Esophagus squamous epithelium (tissue), 5 donors: ENCODE data around the gene OGA. TPM values are rescaled to one million over a fixed set of nuclear protein-coding genes. Genes with fewer than 3 reads are reported as not detected.

Source experiments
- DNase-seq: peaks from one replicate; lab custom pipeline; 2025; lab: John Stamatoyannopoulos, UW
- H3K27ac ChIP-seq, 4 donors: fragments of 200-600 bp; sonication (generic); one replicate each; pipeline ENCODE4 v1.5.1; 2016 to 2019; ENCODE audit warnings: mild to moderate bottlenecking in 1 of 4
- H3K27me3 ChIP-seq, 4 donors: fragments of 200-600 bp; sonication (generic); 1 replicate in 3 of 4; 2 replicates in 1 of 4; pipeline versions ENCODE4 v1.5.1 to v1.6.0; 2017 to 2021; ENCODE audit warnings: antibody characterized with exemption in 1 of 4
- H3K36me3 ChIP-seq, 3 donors: fragments of 200-600 bp; sonication (generic); one replicate each; pipeline ENCODE4 v1.5.1; 2016 to 2019
- H3K4me1 ChIP-seq, 3 donors: fragments of 200-600 bp; sonication (generic); one replicate each; pipeline ENCODE4 v1.5.1; 2017 to 2019
- H3K4me3 ChIP-seq, 4 donors: fragments of 200-600 bp; sonication (generic); 1 replicate in 3 of 4; 2 replicates in 1 of 4; pipeline ENCODE4 v1.5.1; 2016 to 2019; ENCODE audit warnings: mild to moderate bottlenecking in 2 of 4, moderate library complexity in 1 of 4
- H3K9me3 ChIP-seq, 3 donors: fragments of 200-600 bp; sonication (generic); one replicate each; pipeline ENCODE4 v1.5.1; 2016 to 2019
- POLR2A ChIP-seq, 4 donors: fragments of 450-650 bp; IDR thresholded peaks; one replicate each; pipeline ENCODE4 v1.6.1; 2017; ENCODE audit warnings: antibody characterized with exemption in 4 of 4, mild to moderate bottlenecking in 4 of 4, moderate library complexity in 3 of 4
- WGBS, 2 donors: methylation state at CpG; one replicate each; pipeline ENCODE4 v1.1.5; 2018; 5-methylcytosine and 5-hydroxymethylcytosine counted together
- intact Hi-C: fragments of 100-400 bp; cut with DNase I; formaldehyde crosslinking; loops from one replicate; pipeline ENCODE4 v1.15.0; 2022
- total RNA-seq, 4 donors: library from RNA; depleted of rRNA; stranded (reverse); fragments of >200 nt; gene quantifications; one replicate each; pipeline ENCODE4 v1.1.0, GENCODE V29; 2016
- TF ChIP-seq, protein P1 (sequence below), 6 experiments: fragments of 450-650 bp in 4 of 6; fragments of 200-600 bp in 2 of 6; sonication (generic) in 2 of 6; IDR thresholded peaks; one replicate each; pipeline ENCODE4 v1.5.1; 2016 to 2019; ENCODE audit warnings: antibody characterized with exemption in 6 of 6, mild to moderate bottlenecking in 4 of 6, moderate library complexity in 4 of 6
- donor health status: DM: yes; HTN: yes; CAD: no.

OGA gene
- total RNA-seq, 4 donors from 2014 or later, result 44.2 to 121 (median 60.7) TPM

DNA sequence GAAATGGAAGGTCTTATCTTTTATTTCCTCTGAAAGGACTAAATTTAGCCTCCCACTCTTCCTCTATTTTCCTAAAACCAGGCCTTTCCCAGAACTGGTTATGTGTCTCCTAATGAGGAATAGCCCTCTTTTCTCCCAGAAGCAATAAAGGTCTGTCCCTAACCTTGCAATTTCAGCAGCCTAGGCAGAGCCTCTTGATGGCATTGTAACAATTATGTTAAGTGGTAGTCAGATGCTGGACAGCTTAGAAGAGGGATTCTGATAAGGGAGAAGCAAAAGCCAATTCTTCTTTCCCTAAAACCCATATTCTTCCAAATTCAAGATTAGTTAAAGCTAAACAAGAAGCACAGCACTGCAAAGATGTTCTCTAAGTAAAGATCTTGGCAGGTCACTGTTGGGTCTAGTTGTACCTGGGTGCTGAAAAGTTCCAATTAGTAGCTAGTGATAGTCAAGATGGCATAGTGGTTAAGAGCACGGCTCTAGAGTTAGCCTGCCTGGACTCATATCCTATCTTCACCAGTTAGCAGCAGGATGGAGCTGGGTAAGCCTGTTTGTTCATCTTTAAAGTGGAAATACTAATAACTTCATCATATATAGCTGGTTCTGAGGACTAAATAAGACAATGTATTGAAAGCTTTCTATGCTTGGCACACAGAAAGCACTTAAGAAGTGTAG is 39.7 kb upstream of the OGA start:
- Histone ChIP-seq H3K27ac (no peak overlapping the region), H3K27me3 (no peaks in the 10 kb centered on the region), H3K36me3 (peaks cover 0 to 16% (median 0%) of the 10 kb centered on the region in 3 donors), H3K9me3 (peaks cover 0 to 12% (median 0%) of the 10 kb centered on the region in 3 donors), H3K4me3 (no peak overlapping the region), H3K4me1 (no peaks in the 10 kb centered on the region)
- intact Hi-C loops, result no loop called here
- no peak for TF ChIP-seq POLR2A (IDR thresholded peaks at IDR 0.05)
- TF ChIP-seq, protein P1, sequence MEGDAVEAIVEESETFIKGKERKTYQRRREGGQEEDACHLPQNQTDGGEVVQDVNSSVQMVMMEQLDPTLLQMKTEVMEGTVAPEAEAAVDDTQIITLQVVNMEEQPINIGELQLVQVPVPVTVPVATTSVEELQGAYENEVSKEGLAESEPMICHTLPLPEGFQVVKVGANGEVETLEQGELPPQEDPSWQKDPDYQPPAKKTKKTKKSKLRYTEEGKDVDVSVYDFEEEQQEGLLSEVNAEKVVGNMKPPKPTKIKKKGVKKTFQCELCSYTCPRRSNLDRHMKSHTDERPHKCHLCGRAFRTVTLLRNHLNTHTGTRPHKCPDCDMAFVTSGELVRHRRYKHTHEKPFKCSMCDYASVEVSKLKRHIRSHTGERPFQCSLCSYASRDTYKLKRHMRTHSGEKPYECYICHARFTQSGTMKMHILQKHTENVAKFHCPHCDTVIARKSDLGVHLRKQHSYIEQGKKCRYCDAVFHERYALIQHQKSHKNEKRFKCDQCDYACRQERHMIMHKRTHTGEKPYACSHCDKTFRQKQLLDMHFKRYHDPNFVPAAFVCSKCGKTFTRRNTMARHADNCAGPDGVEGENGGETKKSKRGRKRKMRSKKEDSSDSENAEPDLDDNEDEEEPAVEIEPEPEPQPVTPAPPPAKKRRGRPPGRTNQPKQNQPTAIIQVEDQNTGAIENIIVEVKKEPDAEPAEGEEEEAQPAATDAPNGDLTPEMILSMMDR (IDR thresholded peaks at IDR 0.05), result no peak
- no peak for DNase-seq
- 0% methylated on average over 1 of the region's 1 CpG for WGBS, 2 donors

DNA sequence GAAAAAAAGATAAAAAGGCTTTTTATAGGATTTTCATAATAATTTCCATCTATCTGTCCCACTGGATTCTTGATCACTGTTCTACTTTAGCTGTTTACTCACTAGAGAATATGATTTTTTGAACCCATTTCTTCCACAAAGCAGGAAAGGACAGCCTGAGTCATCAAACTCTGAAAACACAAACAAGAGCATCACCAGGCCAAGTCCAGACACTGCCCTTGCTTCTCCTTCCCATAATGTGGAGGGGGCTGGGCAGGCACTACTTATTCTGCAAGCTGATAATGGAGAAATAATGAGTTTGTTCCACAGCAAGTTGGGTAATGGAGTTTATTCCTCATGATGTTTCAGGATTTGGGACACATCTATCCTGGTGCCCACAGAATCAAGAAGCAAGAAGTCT is 38.4 kb upstream of the OGA start:
- DNase-seq, result no peak
- Histone ChIP-seq H3K9me3 (peaks cover 0 to 12% (median 0%) of the 10 kb centered on the region in 3 donors), H3K4me1 (no peaks in the 10 kb centered on the region), H3K36me3 (peaks cover 0 to 7% (median 0%) of the 10 kb centered on the region in 3 donors), H3K27me3 (no peaks in the 10 kb centered on the region), H3K4me3 (no peak overlapping the region), H3K27ac (no peak overlapping the region)
- intact Hi-C loops, result no loop called here
- TF ChIP-seq POLR2A (IDR thresholded peaks at IDR 0.05), result no peak
- TF ChIP-seq, protein P1 (IDR thresholded peaks at IDR 0.05), result no peak

DNA sequence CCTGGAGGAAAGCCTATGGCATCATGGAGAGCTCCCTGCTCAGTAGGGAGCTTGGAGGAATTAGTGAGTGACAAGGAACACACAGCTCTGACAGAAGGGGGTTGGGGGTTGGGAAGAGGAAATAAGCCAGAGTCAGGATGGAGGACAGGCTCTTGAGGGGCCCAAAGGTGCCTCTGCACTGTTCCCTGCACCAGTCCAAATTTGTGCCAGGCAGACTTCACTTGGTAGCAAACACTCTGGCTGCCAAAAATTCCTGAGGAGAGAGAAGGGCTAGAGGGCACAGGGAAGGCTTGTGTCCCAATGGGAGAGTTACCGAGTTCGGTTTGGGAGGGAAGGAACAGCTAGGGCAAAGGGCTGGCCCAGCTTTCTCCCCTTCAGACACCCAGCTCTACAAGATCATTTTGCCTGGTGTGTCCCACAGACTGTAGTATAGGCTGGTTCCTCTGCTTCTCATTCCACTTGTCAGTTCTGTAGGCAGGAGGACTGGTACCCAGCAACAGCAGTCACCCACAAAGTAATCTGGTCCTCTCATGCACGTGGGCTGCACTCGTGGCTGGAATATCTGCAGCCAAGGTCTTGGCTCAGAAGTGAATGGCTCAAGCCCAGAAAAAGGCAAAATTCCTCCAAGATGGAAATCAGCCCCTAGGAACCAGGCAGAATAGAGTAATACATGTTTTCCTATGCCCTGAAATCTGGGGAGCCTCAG is 33.3 kb upstream of the OGA start:
- Histone ChIP-seq H3K4me1 (peaks cover 0 to 12% (median 0%) of the 10 kb centered on the region in 3 donors), H3K27ac (no peak overlapping the region), H3K9me3 (no peaks in the 10 kb centered on the region), H3K4me3 (no peak overlapping the region), H3K36me3 (peaks cover 0 to 50% (median 4%) of the 10 kb centered on the region in 3 donors), H3K27me3 (no peaks in the 10 kb centered on the region)
- 83 to 88% methylated on average over 2 to 4 of the region's 4 CpGs for WGBS, 2 donors
- intact Hi-C loops, result no loop called here
- TF ChIP-seq POLR2A (IDR thresholded peaks at IDR 0.05), result no peak
- TF ChIP-seq, protein P1 (IDR thresholded peaks at IDR 0.05), result no peak
- no peak for DNase-seq

DNA sequence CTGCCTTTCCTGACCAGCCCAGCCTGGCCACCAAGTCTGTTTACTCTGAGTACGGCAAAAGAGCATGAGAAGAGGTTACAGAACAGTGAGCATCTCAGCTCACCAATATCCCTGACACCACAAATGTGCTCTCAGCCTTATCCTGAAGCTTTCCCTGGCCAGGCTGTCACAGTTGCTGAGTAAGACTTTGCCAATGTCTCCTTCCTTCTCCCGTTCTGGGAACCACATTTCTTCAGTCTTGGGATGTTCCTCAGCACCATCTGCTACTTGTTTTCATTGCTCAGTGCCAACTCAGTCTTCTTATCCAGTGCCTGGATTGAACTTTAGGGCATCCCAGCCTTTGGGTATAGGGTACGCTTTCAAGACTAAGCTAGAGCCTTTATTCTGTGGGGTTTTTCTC is 32.5 kb upstream of the OGA start:
- Histone ChIP-seq H3K27ac (no peak overlapping the region), H3K4me1 (peaks cover 0 to 12% (median 0%) of the 10 kb centered on the region in 3 donors), H3K36me3 (peaks cover 0 to 58% (median 4%) of the 10 kb centered on the region in 3 donors), H3K4me3 (no peak overlapping the region), H3K27me3 (no peaks in the 10 kb centered on the region), H3K9me3 (no peaks in the 10 kb centered on the region)
- TF ChIP-seq POLR2A (IDR thresholded peaks at IDR 0.05), result no peak
- TF ChIP-seq, protein P1 (IDR thresholded peaks at IDR 0.05), result no peak
- 92 to 96% methylated on average over 2 to 3 of the region's 3 CpGs for WGBS, 2 donors
- intact Hi-C loops, result no loop called here
- DNase-seq, result no peak

DNA sequence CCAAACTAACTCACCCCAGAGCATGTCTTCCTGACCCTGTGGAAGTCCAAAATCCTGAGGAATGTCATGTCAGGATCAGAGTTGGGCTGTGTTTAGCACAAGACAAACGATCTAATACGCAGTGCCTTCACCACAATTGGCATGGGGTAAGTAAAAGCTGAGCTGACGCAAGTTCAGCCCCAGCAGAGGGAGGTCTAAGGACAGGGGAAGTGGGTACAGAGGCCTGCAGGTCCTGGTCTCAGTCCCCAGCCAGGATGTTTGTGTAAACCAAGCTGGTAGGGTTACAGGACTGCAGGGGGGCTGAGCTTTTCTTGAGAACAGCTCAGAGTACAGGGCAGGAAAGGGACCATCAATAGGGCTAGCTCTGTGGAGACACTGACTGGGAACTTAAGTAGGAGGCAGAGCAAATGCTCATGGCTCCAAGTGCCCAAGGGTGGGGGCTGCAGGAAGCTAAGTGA is 30.7 kb upstream of the OGA start:
- H3K27me3 ChIP-seq, result no peaks in the 10 kb centered on the region
- peaks cover 0 to 66% (median 4%) of the 10 kb centered on the region in 3 donors for H3K36me3 ChIP-seq
- H3K9me3 ChIP-seq, result no peaks in the 10 kb centered on the region
- WGBS, 2 donors, result 63 to 65% methylated on average over 2 to 3 of the region's 3 CpGs
- H3K4me1 ChIP-seq, result peaks cover 0 to 16% (median 6%) of the 10 kb centered on the region in 3 donors
- TF ChIP-seq, protein P1 (IDR thresholded peaks at IDR 0.05), result no peak
- no peak for TF ChIP-seq POLR2A (IDR thresholded peaks at IDR 0.05)
- no peak overlapping the region for H3K4me3 ChIP-seq
- no peak for DNase-seq
- intact Hi-C loops, result loop anchor here (10.0 kb wide), 1 partner anchor 166 kb away; no protein-coding TSS in a partner anchor
- no peak overlapping the region for H3K27ac ChIP-seq
